Activated naive CD4-positive, alpha-beta T cell (primary cell): Measurements from ENCODE around the gene ARHGEF9.
"Not testable (repeated sequence)": the region's sequence is repeated elsewhere in the genome, so short reads cannot be mapped to it uniquely, and the experiment has no call there.

ENCODE experiments used
- DNase-seq, 4 experiments: peaks; one replicate each; lab custom pipeline; 2025; lab: John Stamatoyannopoulos, UW

The ARHGEF9 gene

GRCh38 chrX:63784902-63785707 is at the start of gene ARHGEF9:
ARHGEF9 (minus strand) TSS chrX:63785214; CDS start chrX:63785145, 69 bp downstream.
- DNase-seq, result peak in 1 of 4 experiments; percentile 1

GRCh38 chrX:63825446-63825845 is 40.4 kb upstream of the ARHGEF9 start:
- DNase-seq, result not testable (repeated sequence)

GRCh38 chrX:63818156-63818555 is 33.1 kb upstream of the ARHGEF9 start:
- DNase-seq, result no peak

GRCh38 chrX:63817696-63818095 is 32.7 kb upstream of the ARHGEF9 start:
- DNase-seq, result no peak

GRCh38 chrX:63812823-63813222 is 27.8 kb upstream of the ARHGEF9 start:
- no peak for DNase-seq

- no peak for DNase-seq
These were observed 25.7 kb upstream of the ARHGEF9 start for GRCh38 chrX:63810746-63811145.

GRCh38 chrX:63809173-63809572 is 24.2 kb upstream of the ARHGEF9 start:
- DNase-seq, result no peak

GRCh38 chrX:63795406-63795805 is 10.4 kb upstream of the ARHGEF9 start:
- DNase-seq, result not testable (repeated sequence)

GRCh38 chrX:63785708-63786040 is 660 bp upstream of the ARHGEF9 start:
- no peak for DNase-seq

- DNase-seq, result no peak
These were observed 590 bp downstream of the ARHGEF9 start for GRCh38 chrX:63784346-63784901.

GRCh38 chrX:63782515-63782914 is 2.5 kb downstream of the ARHGEF9 start:
- no peak for DNase-seq

GRCh38 chrX:63768760-63769159 is 16.3 kb downstream of the ARHGEF9 start:
- no peak for DNase-seq

- DNase-seq, result no peak
These were observed 19.3 kb downstream of the ARHGEF9 start for GRCh38 chrX:63765712-63766111.

- no peak for DNase-seq
These were observed 20.1 kb downstream of the ARHGEF9 start for GRCh38 chrX:63764946-63765345.

- DNase-seq, result no peak
These were observed 23.4 kb downstream of the ARHGEF9 start for GRCh38 chrX:63761639-63762038.

GRCh38 chrX:63758011-63758410 is 27.0 kb downstream of the ARHGEF9 start:
- DNase-seq, result no peak

GRCh38 chrX:63755892-63756291 is 29.1 kb downstream of the ARHGEF9 start:
- no peak for DNase-seq

- DNase-seq, result peak; percentile 45 to 79 (median 60)
These were observed 30.0 kb downstream of the ARHGEF9 start for GRCh38 chrX:63754860-63755579.

GRCh38 chrX:63754136-63754859 is 30.7 kb downstream of the ARHGEF9 start:
- DNase-seq, result peak in 2 of 4 experiments; percentile 8 to 11

GRCh38 chrX:63751481-63751880 is 33.5 kb downstream of the ARHGEF9 start:
- no peak for DNase-seq

GRCh38 chrX:63750811-63751210 is 34.2 kb downstream of the ARHGEF9 start:
- DNase-seq, result no peak

GRCh38 chrX:63747331-63747730 is 37.7 kb downstream of the ARHGEF9 start:
- no peak for DNase-seq
